Urinary bladder (tissue), 4 donors: Measurements from ENCODE around the gene SP140. TPM values are rescaled to one million over a fixed set of nuclear protein-coding genes. Genes with fewer than 3 reads are reported as not detected.

Experiments
- DNase-seq: peaks from one replicate; pipeline ENCODE4 v3.0.0-alpha.2; 2015; ENCODE audit errors: extremely low spot score
- H3K27ac ChIP-seq: one replicate; pipeline ENCODE4 v1.5.1; 2013; ENCODE audit warnings: low read depth, mild to moderate bottlenecking, moderate library complexity
- H3K36me3 ChIP-seq: one replicate; pipeline ENCODE4 v1.6.1; 2013; ENCODE audit warnings: mild to moderate bottlenecking, moderate library complexity; ENCODE audit not compliant: insufficient read depth
- H3K4me1 ChIP-seq: one replicate; pipeline ENCODE4 v1.6.1; 2013; ENCODE audit warnings: mild to moderate bottlenecking, moderate library complexity; ENCODE audit not compliant: insufficient read depth
- H3K4me3 ChIP-seq: one replicate; pipeline ENCODE4 v1.5.1; 2013; ENCODE audit warnings: low read depth, low read length
- WGBS: extraction: QIAGEN DNeasy Blood & Tissue Kit; methylation state at CpG from one replicate; pipeline ENCODE4 v1.1.7; 2013; 5-methylcytosine and 5-hydroxymethylcytosine counted together
- polyA plus RNA-seq: library from polyadenylated mRNA; stranded (reverse); fragments of 200-250 nt; gene quantifications from one replicate; pipeline ENCODE4 v1.2.3, GENCODE V29; 2013
- total RNA-seq: library from RNA; depleted of rRNA; stranded (reverse); fragments of >200 nt; gene quantifications from one replicate; pipeline ENCODE4 v1.2.3, GENCODE V29; 2014
- donor health status: healthy with polysubstance abuse.
- donor health status: healthy.

Gene SP140
- total and polyA plus RNA-seq, 2 donors, result 1.0 to 1.8 TPM

- DNase-seq, result no peak
- no peak overlapping the region for H3K4me3 ChIP-seq
- no peak overlapping the region for H3K27ac ChIP-seq
- no peaks in the 10 kb centered on the region for H3K4me1 ChIP-seq
- WGBS, result 67% methylated on average over 6 of the region's 6 CpGs
- no peaks in the 10 kb centered on the region for H3K36me3 ChIP-seq
These were observed 92.9 kb downstream of the SP140 start for GRCh38 chr2:230318190-230319121.

GRCh38 chr2:230319211-230319862, 93.8 kb downstream of the SP140 start:
- Histone ChIP-seq H3K36me3 (no peaks in the 10 kb centered on the region), H3K4me3 (no peak overlapping the region), H3K27ac (no peak overlapping the region), H3K4me1 (no peaks in the 10 kb centered on the region)
- no peak for DNase-seq
- WGBS, result 76% methylated on average over 5 of the region's 5 CpGs

- DNase-seq, result no peak
- H3K4me1 ChIP-seq, result no peaks in the 10 kb centered on the region
- 89% methylated on average over 2 of the region's 2 CpGs for WGBS
These were observed 95.5 kb downstream of the SP140 start for GRCh38 chr2:230321031-230321430.

GRCh38 chr2:230322561-230323384, 97.2 kb downstream of the SP140 start:
- WGBS, result 87% methylated on average over 12 of the region's 12 CpGs
- no peak for DNase-seq
- Histone ChIP-seq H3K36me3 (no peaks in the 10 kb centered on the region), H3K4me3 (no peak overlapping the region), H3K27ac (no peak overlapping the region), H3K4me1 (no peaks in the 10 kb centered on the region)

More at GRCh38 chr2:230321031-230321430, 95.5 kb downstream of the SP140 start:
- Histone ChIP-seq H3K27ac (no peak overlapping the region), H3K36me3 (no peaks in the 10 kb centered on the region), H3K4me3 (no peak overlapping the region)

- DNase-seq, result no peak
- Histone ChIP-seq H3K27ac (no peak overlapping the region), H3K36me3 (no peaks in the 10 kb centered on the region), H3K4me1 (no peaks in the 10 kb centered on the region), H3K4me3 (no peak overlapping the region)
- WGBS, result 90% methylated on average over 18 of the region's 18 CpGs
These were observed 98.0 kb downstream of the SP140 start for GRCh38 chr2:230323385-230324106.

GRCh38 chr2:230324503-230324902, 99.0 kb downstream of the SP140 start:
- Histone ChIP-seq H3K36me3 (no peaks in the 10 kb centered on the region), H3K27ac (no peak overlapping the region), H3K4me1 (no peaks in the 10 kb centered on the region), H3K4me3 (no peak overlapping the region)
- no peak for DNase-seq
- 83% methylated on average over 5 of the region's 5 CpGs for WGBS

GRCh38 chr2:230325316-230326243, 100.0 kb downstream of the SP140 start:
- Histone ChIP-seq H3K4me1 (no peaks in the 10 kb centered on the region), H3K27ac (no peak overlapping the region), H3K4me3 (no peak overlapping the region), H3K36me3 (no peaks in the 10 kb centered on the region)
- 90% methylated on average over 9 of the region's 9 CpGs for WGBS
- no peak for DNase-seq

GRCh38 chr2:230326453-230327417, 101.2 kb downstream of the SP140 start, which contains the start of gene SP140L:
Gene SP140L, plus strand, starts transcription at chr2:230327193. Its CDS starts 77 bp downstream, at chr2:230327270.
- peak within 1 kb of the TSS; percentile 71 for H3K27ac ChIP-seq
- no peaks in the 10 kb centered on the region for H3K4me1 ChIP-seq
- WGBS, result 17% methylated on average over 11 of the region's 11 CpGs
- H3K4me3 ChIP-seq, result peak within 1 kb of the TSS; percentile 49
- H3K36me3 ChIP-seq, result no peaks in the 10 kb centered on the region
- peak; percentile 20 for DNase-seq

- Histone ChIP-seq H3K4me3 (peak overlapping the region; percentile 49), H3K27ac (peak overlapping the region; percentile 53), H3K36me3 (peaks cover 1% of the 10 kb centered on the region), H3K4me1 (no peaks in the 10 kb centered on the region)
- WGBS, result 58% methylated on average over 5 of the region's 5 CpGs
- no peak for DNase-seq
These were observed 102.0 kb downstream of the SP140 start for GRCh38 chr2:230327418-230328154.

- 81% methylated on average over 8 of the region's 8 CpGs for WGBS
- no peak overlapping the region for H3K27ac ChIP-seq
These were observed 102.6 kb downstream of the SP140 start for GRCh38 chr2:230328155-230328458.

More at GRCh38 chr2:230328155-230328458, 102.6 kb downstream of the SP140 start:
- Histone ChIP-seq H3K4me3 (peak overlapping the region; percentile 49), H3K36me3 (peaks cover 1% of the 10 kb centered on the region), H3K4me1 (no peaks in the 10 kb centered on the region)
- DNase-seq, result no peak
